GM13977 (cell line): ENCODE measurements around the gene HGS.

ENCODE experiments used
- DNase-seq: peaks from one replicate; pipeline ENCODE4 v3.0.0; 2012; ENCODE audit warnings: low spot score
- CTCF ChIP-seq: IDR thresholded peaks from 2 replicates; pipeline ENCODE4 v1.5.1; 2012; ENCODE audit warnings: mild to moderate bottlenecking, control low read depth; ENCODE audit not compliant: insufficient read depth; ENCODE audit errors: extremely low read depth, missing control alignments
- in situ Hi-C: fragments of 300-500 bp; cut with MboI; formaldehyde crosslinking; loops from one replicate; pipeline ENCODE4 v1.12.0; 2022; ENCODE audit warnings: low sequenced_read_pairs, low pct_unique_long_range_greater_than_20kb, mixed read lengths, inconsistent platforms; ENCODE audit not compliant: unreplicated experiment

The HGS gene

GRCh38 chr17:81702934-81703746, 19.3 kb downstream of the HGS start, which contains the start of gene MRPL12:
Gene MRPL12, plus strand, starts transcription at chr17:81703367. Its CDS starts 135 bp downstream, at chr17:81703502.
- in situ Hi-C loops: no loop called here
- DNase-seq: peak; percentile 99
- no peak for TF ChIP-seq CTCF

GRCh38 chr17:81703747-81704654, 20.2 kb downstream of the HGS start:
- no peak for DNase-seq
- in situ Hi-C loops: no loop called here
- TF ChIP-seq CTCF: no peak

GRCh38 chr17:81705518-81706231, 21.9 kb downstream of the HGS start:
- in situ Hi-C loops: no loop called here
- DNase-seq: no peak
- TF ChIP-seq CTCF: no peak

GRCh38 chr17:81706232-81706611, 22.4 kb downstream of the HGS start:
- no peak for DNase-seq
- TF ChIP-seq CTCF: no peak
- in situ Hi-C loops: no loop called here

GRCh38 chr17:81706757-81707624, 23.2 kb downstream of the HGS start:
- in situ Hi-C loops: no loop called here
- TF ChIP-seq CTCF: no peak
- no peak for DNase-seq
